Peyer's patch (tissue), 4 donors: ENCODE results near the gene TECPR2.

Experiments
- CTCF ChIP-seq, 6 experiments: fragments of 450-650 bp in 4 of 6; fragments of 200-600 bp in 2 of 6; sonication (generic) in 1 of 6; IDR thresholded peaks; one replicate each; pipeline ENCODE4 v1.5.1; 2017 to 2019; ENCODE audit warnings: antibody characterized with exemption in 6 of 6, mild to moderate bottlenecking in 3 of 6, moderate library complexity in 1 of 6
- POLR2A ChIP-seq, 2 donors: fragments of 450-650 bp; IDR thresholded peaks; one replicate each; pipeline ENCODE4 v1.5.1; 2017; ENCODE audit warnings: antibody characterized with exemption in 2 of 2, mild to moderate bottlenecking in 2 of 2, moderate library complexity in 2 of 2

- TF ChIP-seq CTCF (IDR thresholded peaks at IDR 0.05) (no peak), POLR2A (IDR thresholded peaks at IDR 0.05) (no peak)
Measured at GRCh38 chr14:102374264-102374663, 11.5 kb downstream of the TECPR2 start.
